Measurements from ENCODE around the gene ZNF518B. TPM values are rescaled to one million over a fixed set of nuclear protein-coding genes. Genes with fewer than 3 reads are reported as not detected.
A peak's percentile ranks its signal among the peaks of the same experiment; 100 is the strongest.

Gene ZNF518B, protein sequence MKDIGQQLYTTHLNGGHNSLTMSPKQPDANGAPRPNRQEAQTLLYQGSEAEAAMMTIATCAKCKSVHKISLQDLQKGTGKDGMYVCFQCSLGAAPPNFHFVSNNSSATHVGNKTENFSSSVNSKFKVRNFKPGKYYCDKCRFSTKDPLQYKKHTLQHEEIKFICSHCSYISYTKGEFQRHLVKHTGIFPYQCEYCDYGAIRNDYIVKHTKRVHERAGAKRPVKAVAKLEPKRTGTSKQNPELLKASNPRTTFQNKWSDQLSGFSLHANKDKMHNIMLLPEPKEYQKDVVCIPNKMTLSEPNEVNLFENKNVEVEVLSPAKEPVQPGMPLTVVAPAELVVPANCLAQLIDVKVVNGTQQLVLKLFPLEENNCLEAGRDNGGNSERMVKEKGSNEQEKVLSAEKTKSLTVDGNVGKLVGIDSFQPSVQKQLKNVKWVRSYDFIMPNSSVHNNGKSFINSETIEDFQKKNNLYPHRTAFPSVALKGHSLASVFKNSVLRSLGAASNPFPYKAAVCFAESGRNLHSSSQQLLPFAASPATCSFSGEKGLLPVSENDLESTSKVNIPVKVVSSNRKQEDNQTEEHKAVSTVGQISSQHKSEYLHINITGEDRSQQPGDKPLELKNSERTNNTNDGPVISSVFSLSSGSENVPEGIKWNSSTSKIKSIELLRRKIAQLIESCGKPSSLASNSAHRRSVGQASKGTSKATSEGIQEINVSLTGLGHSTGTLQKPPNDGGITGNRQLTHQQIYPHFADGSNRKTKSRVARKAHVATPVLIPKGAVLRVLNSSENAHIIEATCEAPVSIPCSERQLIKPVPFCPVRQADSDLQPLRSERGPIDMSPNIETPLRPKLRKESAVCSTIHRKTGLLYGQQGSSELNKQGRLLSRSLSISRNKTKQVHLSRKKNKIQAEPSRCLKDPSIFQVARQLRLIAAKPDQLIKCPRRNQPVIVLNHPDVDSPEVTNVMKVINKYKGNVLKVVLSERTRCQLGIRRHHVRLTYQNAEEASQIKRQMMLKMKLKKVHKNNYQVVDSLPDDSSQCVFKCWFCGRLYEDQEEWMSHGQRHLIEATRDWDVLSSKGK
- 19.6 and 22.5 TPM in 2 replicates for total RNA-seq (2014; rRNA removed; shearing (Covaris generic))
- polyA plus RNA-seq (2015; cell fraction: cytosol; rRNA removed) = 6.5 and 8.0 TPM in 2 replicates
- polyA plus RNA-seq (2015; cell fraction: nucleus; rRNA removed) = 14.0 and 23.3 TPM in 2 replicates

DNA sequence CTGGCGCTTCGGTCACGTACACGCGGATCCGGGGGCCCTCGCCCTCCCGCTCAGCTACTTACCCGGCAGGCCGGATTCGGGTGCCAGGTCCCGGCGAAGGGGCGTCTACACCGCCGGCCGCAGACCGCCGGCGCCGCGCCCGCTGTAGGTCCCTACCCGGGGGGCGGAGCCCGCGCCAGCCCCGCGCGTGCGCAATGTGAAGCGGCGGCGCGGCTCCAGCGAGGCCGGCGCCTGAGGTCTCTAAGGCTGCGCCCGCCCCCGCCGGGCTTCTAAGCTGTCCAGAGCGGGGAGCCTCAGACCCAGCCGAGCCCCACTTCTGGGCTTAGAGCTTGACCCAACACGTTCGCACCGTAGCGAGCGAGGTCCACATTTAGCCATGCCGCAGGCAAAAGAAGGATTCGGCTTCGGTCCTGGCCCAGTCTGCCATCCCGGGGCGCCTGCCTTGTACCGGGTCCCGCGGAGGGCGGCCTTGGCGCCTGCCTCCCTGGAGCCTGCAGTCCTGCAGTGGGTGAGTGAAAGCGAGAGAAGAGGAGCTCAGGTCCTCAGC lies at the start of gene ZNF518B:
Gene ZNF518B (minus strand): TSS at position 172 of the 547 bp plus-strand sequence. CDS start 11,098 bp downstream, outside the sequence.
- DNase-seq (ENCODE audit: low read depth, low spot score) = no peak
- in situ Hi-C loops (cut with HindIII; ENCODE audit: low pct_unique_long_range_greater_than_20kb, low sequenced_read_pairs) = no loop called here

DNA sequence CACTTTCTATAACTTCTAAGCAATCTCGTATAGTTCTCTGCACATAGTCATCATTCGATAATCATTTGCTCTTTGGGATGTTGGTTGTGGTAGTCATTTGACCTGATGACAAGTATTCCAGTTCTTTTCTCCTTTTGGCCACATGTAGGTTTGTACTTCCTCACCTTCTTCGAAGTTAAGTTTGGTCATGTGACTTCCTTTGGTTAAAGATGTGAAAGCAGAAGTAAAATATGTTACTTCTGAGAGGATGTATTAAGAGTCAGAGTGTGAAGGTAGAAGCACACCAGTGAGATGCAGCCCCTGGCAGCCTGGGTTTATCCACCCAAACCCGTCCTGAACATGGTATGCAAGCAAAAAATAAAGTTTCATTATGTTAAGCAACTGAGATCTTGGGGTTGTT lies 48.9 kb upstream of the ZNF518B start:
- no peak for DNase-seq (ENCODE audit: low read depth, low spot score)
- in situ Hi-C loops (cut with HindIII; ENCODE audit: low pct_unique_long_range_greater_than_20kb, low sequenced_read_pairs) = no loop called here

DNA sequence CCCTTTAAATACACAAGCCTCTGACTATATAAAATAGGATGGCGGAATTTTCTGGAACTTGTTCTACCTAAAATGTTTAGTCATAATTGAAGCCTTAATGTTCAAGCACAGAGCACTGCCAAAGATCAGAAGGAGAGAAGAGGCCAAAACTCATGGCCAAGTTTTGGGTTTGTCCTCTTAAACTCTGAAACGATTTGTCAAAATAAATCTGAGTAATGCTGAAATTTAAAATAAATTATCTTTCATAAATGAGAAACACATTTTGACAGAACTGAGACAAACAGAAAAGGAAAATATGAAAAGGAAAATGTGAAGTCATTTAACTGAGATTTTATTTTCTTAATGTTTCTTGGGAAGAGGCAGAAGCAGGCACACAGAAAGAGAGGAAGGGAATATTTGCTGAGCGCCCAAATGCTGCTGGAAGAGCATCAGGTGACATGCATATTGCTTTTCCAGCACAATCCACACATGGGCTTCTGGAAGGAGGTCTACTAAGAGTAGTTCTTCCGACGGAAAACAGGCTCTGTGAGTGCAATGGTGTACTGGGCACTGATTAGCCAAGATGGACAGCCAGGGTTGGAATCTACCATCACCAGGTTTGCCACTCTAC lies 47.4 kb upstream of the ZNF518B start:
- no peak for DNase-seq (ENCODE audit: low read depth, low spot score)
- in situ Hi-C loops (cut with HindIII; ENCODE audit: low pct_unique_long_range_greater_than_20kb, low sequenced_read_pairs) = no loop called here

DNA sequence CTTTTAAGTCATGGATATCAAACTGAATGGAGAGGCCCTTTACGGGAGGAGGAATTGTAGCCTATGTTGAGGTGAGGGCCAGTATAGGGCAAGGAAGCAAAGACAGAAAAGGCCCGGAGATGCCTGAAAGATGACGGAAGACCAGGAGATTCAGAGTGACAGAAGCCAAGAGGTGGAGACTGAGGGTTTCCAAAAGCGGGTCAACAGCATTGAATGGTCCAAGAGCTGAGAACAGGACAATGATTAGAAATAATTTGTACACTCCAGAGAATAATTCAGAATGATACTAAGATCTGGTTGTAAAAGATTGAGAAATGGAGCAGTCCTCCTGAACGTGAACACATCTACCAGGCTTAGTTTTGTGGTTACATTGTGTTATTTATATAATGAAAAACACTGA lies 45.5 kb upstream of the ZNF518B start:
- in situ Hi-C loops (cut with HindIII; ENCODE audit: low pct_unique_long_range_greater_than_20kb, low sequenced_read_pairs) = no loop called here
- no peak for DNase-seq (ENCODE audit: low read depth, low spot score)

DNA sequence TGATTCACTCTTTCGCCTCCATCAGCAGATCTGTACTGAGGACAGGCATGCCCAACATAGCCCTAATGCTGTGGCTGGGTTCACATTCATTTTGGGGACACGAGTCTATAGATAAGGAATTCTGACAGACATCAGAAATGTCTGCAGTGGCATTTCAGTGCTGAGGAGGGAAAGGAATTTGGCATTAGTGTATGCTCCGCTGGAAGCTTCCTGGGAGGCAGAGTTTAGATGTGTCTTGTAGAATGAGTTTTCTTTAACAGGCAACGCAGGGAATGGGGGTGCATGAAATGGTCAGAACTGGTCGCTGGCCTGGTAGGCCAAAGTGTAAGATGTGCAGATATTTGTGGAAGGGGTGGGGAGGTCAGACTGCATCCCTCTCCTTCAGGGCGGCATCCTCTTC lies 43.5 kb upstream of the ZNF518B start:
- in situ Hi-C loops (cut with HindIII; ENCODE audit: low pct_unique_long_range_greater_than_20kb, low sequenced_read_pairs) = no loop called here
- DNase-seq (ENCODE audit: low read depth, low spot score) = no peak

DNA sequence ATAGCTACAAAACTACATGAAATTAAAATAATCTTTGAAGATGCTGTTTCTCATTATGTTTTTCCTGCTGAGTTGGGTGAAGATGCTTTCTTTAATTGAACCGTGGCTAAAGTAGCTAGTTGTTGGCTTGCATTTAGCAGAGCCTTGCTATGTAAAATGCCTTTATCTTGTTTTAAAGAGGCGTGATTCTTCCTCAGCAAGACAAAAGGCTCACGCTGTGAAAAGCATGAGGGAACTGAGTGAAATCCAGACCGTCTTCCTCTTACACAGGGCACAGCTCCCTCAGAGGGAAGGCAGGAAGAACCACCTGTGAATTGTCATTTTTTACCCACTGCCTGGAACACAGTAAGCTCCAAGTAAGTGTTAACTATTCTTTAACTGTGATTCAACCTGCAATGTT lies 39.0 kb upstream of the ZNF518B start:
- DNase-seq (ENCODE audit: low read depth, low spot score) = no peak
- in situ Hi-C loops (cut with HindIII; ENCODE audit: low pct_unique_long_range_greater_than_20kb, low sequenced_read_pairs) = no loop called here

DNA sequence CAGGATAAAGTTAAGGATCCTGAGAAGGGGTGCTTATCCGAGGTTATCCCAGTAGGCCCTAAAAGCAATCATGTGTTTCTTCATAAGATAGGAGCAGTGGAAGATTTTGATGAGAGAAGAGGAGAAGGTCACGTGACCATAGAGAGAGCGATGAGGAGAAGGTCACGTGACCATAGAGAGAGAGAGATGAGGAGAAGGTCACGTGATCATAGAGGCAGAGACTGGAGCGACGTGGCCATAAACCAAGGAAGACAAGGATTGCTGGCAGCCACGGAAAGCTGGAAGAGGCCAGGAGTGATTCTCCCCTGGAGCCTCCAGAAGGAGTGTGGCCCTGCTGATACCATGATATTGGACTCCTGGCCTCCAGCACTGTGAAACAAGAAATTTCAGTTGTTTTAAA lies 38.4 kb upstream of the ZNF518B start:
- in situ Hi-C loops (cut with HindIII; ENCODE audit: low pct_unique_long_range_greater_than_20kb, low sequenced_read_pairs) = no loop called here
- DNase-seq (ENCODE audit: low read depth, low spot score) = no peak

DNA sequence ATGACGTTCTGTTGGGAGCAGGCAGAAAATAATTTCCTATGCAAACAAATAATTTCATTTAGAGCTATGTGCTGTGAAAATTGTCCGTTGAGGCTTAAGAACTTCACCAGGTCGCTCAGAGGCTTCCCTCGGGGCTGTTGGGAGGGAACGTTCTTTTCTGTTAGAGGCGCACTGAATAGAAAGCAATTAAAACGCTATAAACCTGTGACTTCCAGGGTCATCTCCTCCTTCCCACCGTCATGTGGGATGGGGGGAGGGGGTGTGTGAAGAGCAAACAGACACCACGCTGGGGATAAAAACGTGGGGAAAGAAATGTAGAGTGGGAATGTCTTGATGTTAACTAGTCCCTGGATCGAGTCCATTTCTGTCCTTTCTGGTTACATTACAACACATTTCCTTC lies 35.2 kb upstream of the ZNF518B start:
- DNase-seq (ENCODE audit: low read depth, low spot score) = no peak
- in situ Hi-C loops (cut with HindIII; ENCODE audit: low pct_unique_long_range_greater_than_20kb, low sequenced_read_pairs) = no loop called here

DNA sequence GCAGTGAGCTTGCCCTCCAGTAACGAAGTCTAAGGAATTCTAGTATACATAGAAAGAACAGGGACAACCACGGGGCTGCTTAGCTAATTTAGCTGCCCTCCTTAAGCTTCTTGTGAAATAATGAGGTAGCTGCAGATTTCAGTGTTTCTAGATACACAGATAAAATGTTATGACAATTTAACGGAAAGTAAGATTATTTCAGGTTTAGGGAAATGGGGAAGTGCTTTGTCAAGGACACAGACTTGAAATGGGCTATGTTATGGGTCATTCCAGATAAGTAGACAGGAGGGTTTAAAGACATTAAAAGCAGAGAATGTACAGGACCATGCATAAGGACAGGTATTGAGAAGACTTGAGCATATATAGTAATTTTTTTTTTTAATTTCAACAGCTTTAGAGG lies 34.2 kb upstream of the ZNF518B start:
- in situ Hi-C loops (cut with HindIII; ENCODE audit: low pct_unique_long_range_greater_than_20kb, low sequenced_read_pairs) = no loop called here
- no peak for DNase-seq (ENCODE audit: low read depth, low spot score)

DNA sequence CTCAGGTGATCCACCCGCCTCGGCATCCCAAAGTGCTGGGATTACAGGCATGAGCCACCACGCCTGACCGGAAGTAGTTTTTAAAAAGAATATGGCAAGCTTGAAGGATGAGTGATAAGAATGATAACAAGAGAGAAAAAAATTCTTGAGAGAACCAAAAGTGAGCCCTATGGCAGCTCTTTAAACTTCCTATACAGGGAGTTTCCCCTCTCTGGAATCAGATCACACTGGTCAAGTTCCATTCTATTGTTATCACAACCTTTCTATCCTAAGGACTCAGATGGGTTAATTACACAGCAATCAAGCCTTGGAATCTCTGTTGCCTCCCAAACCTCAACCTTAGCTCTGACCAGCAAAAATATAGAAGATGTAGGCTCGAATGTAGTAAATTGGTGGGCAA lies 33.8 kb upstream of the ZNF518B start:
- no peak for DNase-seq (ENCODE audit: low read depth, low spot score)
- in situ Hi-C loops (cut with HindIII; ENCODE audit: low pct_unique_long_range_greater_than_20kb, low sequenced_read_pairs) = no loop called here

DNA sequence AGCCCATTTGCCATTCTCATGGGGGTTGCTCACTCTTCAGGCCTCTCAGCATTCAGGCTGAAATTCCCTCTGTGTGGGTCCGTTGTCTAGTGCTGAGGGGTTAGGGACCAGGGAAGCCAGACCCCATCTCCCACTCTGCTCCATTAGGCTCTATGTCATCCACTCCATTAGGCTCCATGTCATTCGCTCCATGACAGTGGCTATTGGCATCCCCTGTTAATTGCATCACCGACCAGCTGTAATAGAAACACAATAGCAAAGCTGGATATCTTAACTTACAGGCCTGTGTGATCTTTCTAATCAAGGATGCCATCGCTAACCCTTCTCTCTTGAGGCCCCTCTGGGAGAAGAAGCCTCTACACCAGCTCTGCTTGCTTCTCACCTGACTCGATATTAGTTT lies 25.7 kb upstream of the ZNF518B start:
- in situ Hi-C loops (cut with HindIII; ENCODE audit: low pct_unique_long_range_greater_than_20kb, low sequenced_read_pairs) = no loop called here
- DNase-seq (ENCODE audit: low read depth, low spot score) = no peak

DNA sequence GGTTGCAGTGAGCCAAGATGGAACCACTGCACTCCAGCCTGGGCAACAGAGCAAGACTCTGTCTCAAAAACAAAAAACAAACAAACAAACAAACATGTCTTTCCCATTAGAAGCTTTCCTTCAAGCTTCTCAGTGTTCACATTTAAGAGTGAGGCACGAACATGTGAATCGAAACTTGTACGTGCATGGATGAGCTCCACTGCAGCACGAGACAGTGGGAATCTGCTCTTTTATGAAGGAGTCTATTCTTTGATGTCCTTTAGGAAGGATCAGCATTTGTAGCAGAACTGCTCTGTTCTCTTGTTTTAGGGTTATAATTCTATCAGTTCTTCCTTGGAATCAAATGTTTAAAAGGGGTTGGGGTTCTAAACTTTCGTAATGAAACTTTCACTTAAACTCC lies 23.4 kb upstream of the ZNF518B start:
- in situ Hi-C loops (cut with HindIII; ENCODE audit: low pct_unique_long_range_greater_than_20kb, low sequenced_read_pairs) = no loop called here
- DNase-seq (ENCODE audit: low read depth, low spot score) = peak; percentile 66

DNA sequence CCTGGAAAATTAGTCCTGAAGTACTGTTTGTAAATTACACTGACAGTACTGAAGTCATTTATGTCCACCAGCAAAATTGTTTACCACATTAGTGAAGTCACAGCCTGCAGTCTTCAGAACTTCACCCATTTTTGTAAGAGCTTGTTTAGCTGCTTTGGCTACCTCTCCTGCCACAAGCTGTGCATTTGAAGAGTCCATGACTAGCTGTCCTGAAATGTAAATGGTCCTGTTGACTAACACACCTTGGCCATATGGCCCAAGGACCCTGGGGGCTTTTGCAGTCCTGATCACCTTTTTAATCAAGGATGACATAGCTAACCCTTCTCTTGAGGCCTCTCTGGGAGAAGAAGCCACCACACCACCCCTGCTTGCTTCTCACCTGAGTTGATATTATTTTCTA lies 21.4 kb upstream of the ZNF518B start:
- in situ Hi-C loops (cut with HindIII; ENCODE audit: low pct_unique_long_range_greater_than_20kb, low sequenced_read_pairs) = no loop called here
- no peak for DNase-seq (ENCODE audit: low read depth, low spot score)

DNA sequence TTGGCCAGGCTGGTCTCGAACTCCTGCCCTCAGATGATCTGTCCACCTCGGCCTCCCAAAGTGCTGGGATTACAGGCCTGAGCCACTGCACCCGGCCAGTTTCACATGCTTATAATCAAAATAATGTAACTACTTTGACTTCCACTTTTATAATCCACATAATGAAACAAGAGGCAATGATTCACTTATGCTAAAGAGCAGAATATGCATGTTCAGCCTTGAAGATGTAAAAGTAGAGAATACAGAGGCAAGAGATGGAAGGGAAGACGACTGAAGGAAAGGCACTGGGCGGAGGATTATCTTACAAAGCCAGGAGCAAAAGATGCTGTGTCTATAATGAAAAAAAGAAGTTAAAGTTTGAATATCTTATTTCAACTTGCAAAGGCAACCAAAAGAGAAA lies 13.3 kb upstream of the ZNF518B start:
- no peak for DNase-seq (ENCODE audit: low read depth, low spot score)
- in situ Hi-C loops (cut with HindIII; ENCODE audit: low pct_unique_long_range_greater_than_20kb, low sequenced_read_pairs) = no loop called here

DNA sequence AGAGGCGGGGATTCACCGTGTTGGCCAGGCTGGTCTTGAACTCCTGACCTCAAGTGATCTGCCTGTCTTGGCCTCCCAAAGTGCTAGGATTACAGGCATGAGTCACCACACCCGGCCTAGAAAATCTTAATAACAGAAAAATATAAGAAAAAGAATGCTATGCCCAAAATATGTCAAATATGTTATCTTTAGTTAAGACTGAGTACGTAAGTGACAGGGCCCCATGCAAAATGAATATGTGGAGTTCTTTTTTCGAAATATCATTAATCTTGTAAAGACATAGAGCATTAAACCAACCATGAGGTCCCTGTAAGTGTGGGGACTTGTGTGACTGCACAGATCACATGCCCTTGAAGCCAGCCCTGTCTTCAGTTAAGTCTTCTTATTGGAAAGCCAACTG lies 8.9 kb upstream of the ZNF518B start:
- in situ Hi-C loops (cut with HindIII; ENCODE audit: low pct_unique_long_range_greater_than_20kb, low sequenced_read_pairs) = no loop called here
- no peak for DNase-seq (ENCODE audit: low read depth, low spot score)

DNA sequence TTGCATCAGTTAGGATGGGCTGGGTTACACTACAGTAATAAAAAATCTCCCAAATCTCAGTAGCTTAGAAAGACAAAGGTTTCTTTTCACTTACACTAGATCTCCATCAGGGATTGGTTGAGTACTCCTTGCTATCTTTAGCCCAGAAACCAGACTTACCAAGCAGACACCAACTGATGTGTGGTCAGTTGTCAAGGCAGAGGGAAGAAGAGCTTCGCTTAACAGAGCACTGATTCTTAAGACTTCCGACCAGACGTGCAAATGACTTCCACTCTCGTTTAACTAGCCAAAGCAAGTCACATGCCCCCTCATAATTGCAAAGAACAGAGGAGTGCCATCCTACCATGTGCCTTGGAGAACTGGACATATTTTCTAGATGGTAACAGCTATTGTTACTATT lies 5.7 kb upstream of the ZNF518B start:
- in situ Hi-C loops (cut with HindIII; ENCODE audit: low pct_unique_long_range_greater_than_20kb, low sequenced_read_pairs) = no loop called here
- DNase-seq (ENCODE audit: low read depth, low spot score) = peak; percentile 90

DNA sequence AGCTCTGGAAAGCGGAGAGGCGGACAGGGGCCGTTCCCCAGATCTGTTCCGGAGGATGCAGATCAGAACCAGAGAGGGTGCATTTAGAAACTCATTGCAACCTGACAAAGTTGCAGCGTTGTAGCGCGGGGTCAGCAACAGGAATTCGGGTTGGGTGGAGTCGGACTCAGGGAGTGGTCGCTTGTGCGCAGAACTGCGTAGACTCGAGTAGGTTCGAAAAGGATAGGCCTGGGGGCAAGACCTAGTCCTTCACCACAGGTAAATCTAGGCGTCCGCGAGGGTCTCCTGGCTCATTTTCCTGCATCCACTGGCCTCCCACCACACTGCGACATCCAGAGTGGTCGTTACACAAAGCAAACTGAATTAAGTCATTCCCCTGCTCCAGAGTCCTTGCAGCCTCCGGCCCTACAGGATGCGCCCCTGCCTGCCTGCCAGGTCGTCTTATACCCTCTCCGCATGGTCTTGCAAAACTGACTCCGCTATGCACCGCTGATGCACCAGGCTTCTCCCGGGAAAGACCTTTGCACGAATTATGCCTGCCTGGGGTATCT lies 4.7 kb upstream of the ZNF518B start:
- in situ Hi-C loops (cut with HindIII; ENCODE audit: low pct_unique_long_range_greater_than_20kb, low sequenced_read_pairs) = no loop called here
- no peak for DNase-seq (ENCODE audit: low read depth, low spot score)

Data from SK-MEL-5 (cell line).